Astrocyte (in vitro differentiated cells and primary cell): ENCODE results near the gene FGD2.

Experiments used
- CTCF ChIP-seq: IDR thresholded peaks from 2 replicates; pipeline ENCODE4 v1.5.1; 2011; ENCODE audit warnings: low read depth, mild to moderate bottlenecking, inconsistent platforms, low read length, moderate library complexity; ENCODE audit not compliant: insufficient read depth
- EZH2 ChIP-seq: IDR thresholded peaks from 2 replicates; pipeline ENCODE4 v1.6.1; 2012; ENCODE audit warnings: mild to moderate bottlenecking, low read length, inconsistent platforms; ENCODE audit not compliant: insufficient read depth

DNA sequence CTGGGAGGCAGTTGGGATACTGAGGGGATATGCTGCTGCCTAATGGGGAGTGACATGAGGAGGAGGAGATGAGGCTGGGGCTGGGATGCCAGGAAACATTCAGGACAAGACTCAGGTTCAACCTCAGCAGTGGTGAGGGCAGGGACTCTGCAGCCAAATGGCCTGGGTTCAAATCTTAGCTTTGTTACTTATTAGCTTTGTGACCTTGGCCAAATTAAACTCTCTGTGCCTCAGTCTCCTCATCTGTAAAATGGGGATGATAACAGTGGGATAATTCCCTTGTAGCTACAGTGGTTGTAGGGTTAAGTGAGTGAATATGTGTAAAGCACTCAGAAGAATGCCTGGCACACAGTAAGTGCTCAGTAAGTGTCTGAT, 49.0 kb upstream of the FGD2 start:
- TF ChIP-seq CTCF (no peak), EZH2 (no peak)
